Loucy (cell line): ENCODE measurements around the gene PASK.

Source experiments
- H2AFZ ChIP-seq: fragments of 200-600 bp; sonication (generic); 2 replicates; pipeline ENCODE4 v1.6.0; 2016; ENCODE audit warnings: antibody characterized with exemption, mild to moderate bottlenecking, low read length, moderate library complexity
- H3F3A ChIP-seq: fragments of 200-600 bp; 2 replicates; pipeline ENCODE4 v1.6.0; 2016; ENCODE audit warnings: antibody characterized with exemption, low read depth, mild to moderate bottlenecking
- H3K27me3 ChIP-seq: fragments of 200-600 bp; sonication (generic); 2 replicates; pipeline ENCODE4 v1.6.1; 2014; ENCODE audit warnings: low read length, mild to moderate bottlenecking; ENCODE audit not compliant: insufficient read depth, poor library complexity, severe bottlenecking
- H3K36me3 ChIP-seq: fragments of 200-600 bp; sonication (generic); 2 replicates; pipeline ENCODE4 v1.6.1; 2016; ENCODE audit warnings: low read length; ENCODE audit not compliant: insufficient read depth
- H3K4me1 ChIP-seq: fragments of 200-600 bp; sonication (generic); 2 replicates; pipeline ENCODE4 v1.5.1; 2014; ENCODE audit warnings: low read length, mild to moderate bottlenecking; ENCODE audit not compliant: insufficient read depth, poor library complexity, severe bottlenecking
- H3K4me2 ChIP-seq: fragments of 200-600 bp; sonication (generic); 2 replicates; pipeline ENCODE4 v1.6.0; 2014; ENCODE audit warnings: antibody characterized with exemption, low read length, low read depth, mild to moderate bottlenecking; ENCODE audit not compliant: poor library complexity, severe bottlenecking
- H3K4me3 ChIP-seq: fragments of 200-600 bp; sonication (generic); 2 replicates; pipeline ENCODE4 v1.5.1; 2014; ENCODE audit warnings: low read length, mild to moderate bottlenecking, mixed read lengths; ENCODE audit not compliant: poor library complexity, severe bottlenecking
- H3K79me2 ChIP-seq: fragments of 200-600 bp; sonication (generic); 2 replicates; pipeline ENCODE4 v1.6.1; 2014; ENCODE audit warnings: low read length; ENCODE audit not compliant: insufficient read depth
- H3K9ac ChIP-seq: fragments of 200-600 bp; sonication (generic); 2 replicates; pipeline ENCODE4 v1.6.0; 2014; ENCODE audit warnings: mild to moderate bottlenecking, low read depth, low read length, moderate library complexity; ENCODE audit not compliant: poor library complexity, severe bottlenecking
- H3K9me2 ChIP-seq: fragments of 200-600 bp; sonication (generic); replicated peaks from 2 replicates; pipeline ENCODE4 v1.6.1; 2016; ENCODE audit warnings: low read depth, low read length, mixed read lengths
- H3K9me3 ChIP-seq: fragments of 200-600 bp; sonication (generic); 2 replicates; pipeline ENCODE4 v1.6.1; 2014; ENCODE audit warnings: mild to moderate bottlenecking, antibody characterized with exemption, low read length, low read depth; ENCODE audit not compliant: insufficient read depth
- H4K20me1 ChIP-seq: fragments of 200-600 bp; sonication (generic); 2 replicates; pipeline ENCODE4 v1.6.0; 2014; ENCODE audit warnings: antibody characterized with exemption, low read length, mild to moderate bottlenecking; ENCODE audit not compliant: insufficient read depth, poor library complexity, severe bottlenecking
- CTCF ChIP-seq: fragments of 200-600 bp; sonication (generic); conservative IDR thresholded peaks from 2 replicates; pipeline ENCODE4 v1.5.1; 2014; ENCODE audit warnings: mild to moderate bottlenecking, antibody characterized with exemption, low read length
- EZH2phosphoT487 ChIP-seq: fragments of 200-600 bp; IDR thresholded peaks from 2 replicates; pipeline ENCODE4 v1.6.1; 2018; ENCODE audit warnings: antibody characterized with exemption, mild to moderate bottlenecking, moderate library complexity, borderline replicate concordance

Gene PASK

DNA sequence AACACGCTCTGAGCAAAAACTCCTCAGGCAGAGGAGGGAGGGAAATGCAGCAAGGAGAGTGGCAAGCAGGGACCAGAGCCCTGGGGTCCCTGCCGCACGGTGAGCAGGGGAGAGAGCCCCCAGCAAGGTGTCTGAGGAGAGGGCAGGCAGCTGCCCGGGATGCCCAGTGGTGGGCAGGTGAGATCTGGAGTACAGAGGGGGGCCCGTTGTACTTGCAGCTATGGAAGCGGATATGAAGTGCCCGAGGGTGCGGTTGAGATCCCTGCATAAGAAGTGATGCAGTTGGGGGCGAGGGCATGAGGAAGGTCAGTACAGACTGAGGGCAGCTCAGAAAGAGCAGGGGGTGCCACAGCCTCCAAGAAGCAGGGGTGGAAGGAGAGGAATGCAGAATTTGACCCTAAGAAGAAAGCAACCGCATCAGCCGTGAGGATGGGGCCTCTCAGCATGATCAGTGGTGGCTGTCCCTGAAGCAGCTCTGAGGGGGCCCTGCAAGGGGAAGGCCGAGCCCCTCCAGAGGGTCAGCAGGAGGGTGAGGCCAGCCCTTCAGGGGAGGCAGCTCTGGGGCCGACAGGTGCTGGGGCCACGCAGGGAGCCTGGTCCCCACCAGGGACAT, 76.6 kb downstream of the PASK start:
- Histone ChIP-seq H3F3A (no peaks in the 10 kb centered on the region), H3K4me2 (no peak overlapping the region), H3K9ac (no peak overlapping the region), H2AFZ (no peak overlapping the region), H3K4me1 (no peaks in the 10 kb centered on the region), H3K27me3 (no peaks in the 10 kb centered on the region), H3K9me2 (no peaks in the 10 kb centered on the region), H4K20me1 (no peaks in the 10 kb centered on the region), H3K9me3 (no peaks in the 10 kb centered on the region), H3K79me2 (no peaks in the 10 kb centered on the region), H3K36me3 (no peaks in the 10 kb centered on the region), H3K4me3 (no peak overlapping the region)
- TF ChIP-seq EZH2phosphoT487 (no peak), CTCF (no peak)

DNA sequence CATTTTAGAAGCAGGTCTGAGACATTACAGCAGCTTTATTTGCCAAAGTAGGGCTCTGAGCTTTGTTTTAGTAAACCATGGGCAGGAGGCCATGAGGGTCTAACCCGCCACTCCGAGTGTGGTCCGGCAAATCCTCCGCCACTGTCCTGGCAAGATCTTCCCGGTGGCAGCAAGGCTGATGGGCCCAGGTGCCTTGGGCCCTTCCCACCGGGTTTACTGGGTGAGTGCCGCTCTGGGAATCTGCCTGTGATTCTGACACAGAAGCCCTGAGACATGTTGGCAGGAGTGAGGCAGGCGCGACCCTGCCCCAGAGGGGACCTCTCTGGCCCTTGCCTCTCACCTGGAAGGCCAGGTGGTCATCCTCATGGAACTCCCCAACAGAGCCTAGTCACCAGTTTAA, 77.1 kb downstream of the PASK start:
- Histone ChIP-seq H3K4me3 (no peak overlapping the region), H2AFZ (no peak overlapping the region), H4K20me1 (no peaks in the 10 kb centered on the region), H3K27me3 (no peaks in the 10 kb centered on the region), H3F3A (no peaks in the 10 kb centered on the region), H3K4me1 (no peaks in the 10 kb centered on the region), H3K9me2 (no peaks in the 10 kb centered on the region), H3K36me3 (no peaks in the 10 kb centered on the region), H3K9ac (no peak overlapping the region), H3K79me2 (no peaks in the 10 kb centered on the region), H3K4me2 (no peak overlapping the region), H3K9me3 (no peaks in the 10 kb centered on the region)
- no peak for TF ChIP-seq CTCF
- no peak for TF ChIP-seq EZH2phosphoT487

DNA sequence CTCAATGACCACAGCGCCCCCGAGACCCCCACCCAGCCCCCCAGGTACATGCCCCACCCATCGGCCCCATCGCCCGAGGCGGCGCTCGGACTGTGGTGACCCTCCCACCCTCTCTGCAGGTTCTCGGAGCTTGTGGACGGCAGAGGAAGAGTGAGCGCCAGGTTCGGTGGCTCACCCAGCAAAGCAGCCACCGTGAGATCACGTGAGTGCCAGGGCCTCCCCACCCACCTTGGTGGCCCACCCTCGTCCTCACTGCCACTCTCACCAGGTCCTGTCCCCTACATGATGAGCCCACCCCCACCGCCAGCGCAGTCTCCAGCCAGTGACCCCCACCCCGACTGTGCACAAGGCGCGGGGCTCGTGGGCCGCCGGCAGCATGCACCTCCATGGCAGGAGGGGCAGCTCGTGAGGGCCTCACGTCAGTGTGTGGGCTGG, 77.6 kb downstream of the PASK start:
- no peak overlapping the region for H2AFZ ChIP-seq
- H3K27me3 ChIP-seq = no peaks in the 10 kb centered on the region
- no peaks in the 10 kb centered on the region for H3F3A ChIP-seq
- no peaks in the 10 kb centered on the region for H3K9me3 ChIP-seq
- no peaks in the 10 kb centered on the region for H3K79me2 ChIP-seq
- TF ChIP-seq CTCF = no peak
- TF ChIP-seq EZH2phosphoT487 = no peak
- H3K4me3 ChIP-seq = no peak overlapping the region
- H3K9me2 ChIP-seq = no peaks in the 10 kb centered on the region
- H4K20me1 ChIP-seq = no peaks in the 10 kb centered on the region
- H3K36me3 ChIP-seq = no peaks in the 10 kb centered on the region
- no peaks in the 10 kb centered on the region for H3K4me1 ChIP-seq
- H3K9ac ChIP-seq = no peak overlapping the region
- H3K4me2 ChIP-seq = no peak overlapping the region
